ENCODE results near the gene NOCT. TPM values are rescaled to one million over a fixed set of nuclear protein-coding genes. Genes with fewer than 3 reads are reported as not detected.
"Not testable (repeated sequence)": the region's sequence is repeated elsewhere in the genome, so short reads cannot be mapped to it uniquely, and the experiment has no call there.

NOCT gene
- total and polyA plus RNA-seq, 2 of the 8 experiments (the other 6 are each of a cell fraction or from before 2014, with no cell fraction given) = 10.4 to 45.5 TPM

- H3K27ac ChIP-seq (ENCODE audit: low read depth, low read length); H3K23me2 ChIP-seq (ENCODE audit: low read depth, low read length); H3K36me3 ChIP-seq (ENCODE audit: control insufficient read depth in 2 of 4, insufficient read depth in 4 of 4, low read length in 3 of 4); H3K9me3 ChIP-seq (ENCODE audit: insufficient read depth in 2 of 2, low read depth in 1 of 2, low read length in 1 of 2); H2BK120ac ChIP-seq (replicated peaks; ENCODE audit: low read depth, low read length); H4K8ac ChIP-seq (ENCODE audit: extremely low read depth, insufficient read depth, low read length); H2BK20ac ChIP-seq (ENCODE audit: low read length); H3K27me3 ChIP-seq (replicated peaks in 1 of 4; ENCODE audit: control insufficient read depth in 3 of 4, extremely low read depth in 1 of 4, insufficient read depth in 3 of 4, low read length in 3 of 4); H3K14ac ChIP-seq (ENCODE audit: insufficient read length); H3K79me1 ChIP-seq (ENCODE audit: low read depth, low read length); H3K9ac ChIP-seq (replicated peaks in 1 of 4; ENCODE audit: extremely low read depth in 1 of 4, low read depth in 3 of 4, low read length in 3 of 4); DNase-seq (ENCODE audit: low read depth in 1 of 2, low spot score in 2 of 2); H2AFZ ChIP-seq (ENCODE audit: low read length); H3K4me2 ChIP-seq (ENCODE audit: insufficient read depth in 1 of 2, low read depth in 2 of 2, low read length in 2 of 2); H3K4me3 ChIP-seq (ENCODE audit: extremely low read depth in 1 of 4, insufficient read depth in 2 of 4, low read depth in 3 of 4, low read length in 4 of 4); FAIRE-seq; H2BK5ac ChIP-seq (ENCODE audit: low read depth, low read length); H3K18ac ChIP-seq (ENCODE audit: extremely low read depth, low read length); H4K91ac ChIP-seq (replicated peaks; ENCODE audit: insufficient read length, low read length); H4K5ac ChIP-seq (ENCODE audit: insufficient read length, low read depth, low read length); H3K4me1 ChIP-seq (replicated peaks in 1 of 4; ENCODE audit: control insufficient read depth in 3 of 4, insufficient read depth in 4 of 4, low read length in 3 of 4); H2AK5ac ChIP-seq (ENCODE audit: low read depth, low read length); H2BK15ac ChIP-seq (ENCODE audit: low read length); H2BK12ac ChIP-seq (ENCODE audit: low read depth, low read length); H3K56ac ChIP-seq (replicated peaks; ENCODE audit: insufficient read length, low read depth, low read length); H3K4ac ChIP-seq (replicated peaks; ENCODE audit: insufficient read length, low read depth, low read length); H3K23ac ChIP-seq (ENCODE audit: insufficient read length): not testable (repeated sequence)
- ChIA-PET CTCF (ENCODE audit: partially characterized antibody) (interaction anchor here (0.5 to 5.2 kb wide), 43 partner anchors 9 to 629 kb away, joined by 3 to 39 read pairs (median 4); partner anchors contain the start of genes NAA15 and NOCT), POLR2A (ENCODE audit: partially characterized antibody) (interaction anchor here (0.5 to 4.6 kb wide), 7 partner anchors 9 to 275 kb away, joined by 3 to 39 read pairs (median 4); partner anchors contain the start of gene NOCT)
- Histone ChIP-seq H4K20me1 (replicated peaks in 1 of 2; ENCODE audit: control insufficient read depth in 1 of 2, insufficient read depth in 2 of 2, low read length in 2 of 2) (peaks cover 16 to 24% of the 10 kb centered on the region in 2 experiments), H3K79me2 (ENCODE audit: control insufficient read depth in 1 of 2, insufficient read depth in 2 of 2, low read length in 2 of 2) (peaks cover 33 to 95% of the 10 kb centered on the region in 2 experiments)
- WGBS, 2 experiments (ENCODE audit: extremely low coverage in 1 of 2, insufficient coverage in 1 of 2, insufficient read length in 1 of 2, insufficient replicate concordance in 2 of 2, low coverage in 1 of 2, low lambda C conversion rate in 2 of 2, missing lambda C conversion rate in 1 of 2) = 82% methylated on average over 6 of the region's 6 CpGs; no CpG with 5 or more reads in 1 of the 2 experiments
Measured at GRCh38 chr4:139029866-139030363, 14.3 kb downstream of the NOCT start.

All from H1 (cell line).